DMS79 treated with DMSO at 0.1 percent for 48 hours (cell line): Measurements from ENCODE around the gene MAP7D3.

Experiments
- DNase-seq: peaks from one replicate; lab custom pipeline; 2025; lab: John Stamatoyannopoulos, UW

The MAP7D3 gene

DNA sequence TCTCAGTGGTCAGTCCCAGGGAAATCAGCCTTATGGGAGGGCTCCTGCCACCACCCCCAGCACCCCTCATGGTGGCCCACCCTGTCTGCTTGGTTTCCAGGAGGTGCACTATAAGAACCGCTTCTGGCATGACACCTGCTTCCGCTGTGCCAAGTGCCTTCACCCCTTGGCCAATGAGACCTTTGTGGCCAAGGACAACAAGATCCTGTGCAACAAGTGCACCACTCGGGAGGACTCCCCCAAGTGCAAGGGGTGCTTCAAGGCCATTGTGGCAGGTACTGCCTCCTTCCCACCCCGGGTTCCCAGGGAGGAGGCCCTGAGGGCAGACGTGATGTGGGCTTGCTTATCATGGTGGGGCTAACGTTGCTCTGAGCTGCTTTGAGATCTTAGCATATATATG, 44.3 kb downstream of the MAP7D3 start:
- DNase-seq, result no peak

DNA sequence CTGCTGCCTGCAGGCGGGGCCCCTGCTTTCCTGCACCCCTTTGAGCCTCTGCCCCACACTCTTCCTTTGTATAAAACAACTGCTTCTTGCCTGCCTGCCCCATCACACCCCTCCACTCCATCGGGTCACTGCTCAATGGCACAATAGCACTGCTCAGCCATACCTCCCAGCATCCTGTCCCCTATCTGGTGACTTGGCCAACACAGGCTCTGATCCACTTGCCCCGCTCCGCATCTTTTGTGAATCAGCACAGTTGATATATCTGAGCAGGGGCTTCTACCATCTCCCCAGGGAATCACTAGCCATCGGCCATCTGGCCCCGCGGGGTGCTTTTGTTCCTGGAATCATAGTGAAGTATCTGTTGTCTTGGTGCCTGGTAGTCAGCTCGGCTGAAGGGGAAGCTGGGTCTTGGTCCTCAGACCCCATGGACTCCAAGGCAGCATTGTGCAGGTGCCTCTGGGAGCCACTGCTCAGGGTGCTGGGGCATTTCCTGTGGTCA, 45.3 kb downstream of the MAP7D3 start:
- DNase-seq, result no peak

DNA sequence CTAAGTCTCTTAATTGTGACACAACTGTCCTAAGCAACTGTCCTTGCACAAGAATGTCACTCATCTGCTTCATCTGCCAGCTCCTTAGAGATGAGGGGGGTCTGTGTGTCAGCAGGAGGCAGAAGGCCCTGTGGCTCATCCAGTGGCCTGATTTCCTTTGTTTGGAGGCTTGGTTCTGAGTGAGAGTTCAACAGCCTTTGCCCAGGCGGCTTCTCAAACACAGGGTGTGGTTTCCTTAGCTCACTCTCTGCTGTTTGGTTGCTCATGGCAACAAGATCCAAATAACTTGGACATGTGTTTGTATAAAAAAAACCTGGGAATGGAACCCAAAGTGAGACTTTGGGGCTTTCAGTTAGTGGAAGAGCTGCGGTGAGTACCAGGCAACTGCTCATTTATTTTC, 46.6 kb downstream of the MAP7D3 start:
- no peak for DNase-seq

DNA sequence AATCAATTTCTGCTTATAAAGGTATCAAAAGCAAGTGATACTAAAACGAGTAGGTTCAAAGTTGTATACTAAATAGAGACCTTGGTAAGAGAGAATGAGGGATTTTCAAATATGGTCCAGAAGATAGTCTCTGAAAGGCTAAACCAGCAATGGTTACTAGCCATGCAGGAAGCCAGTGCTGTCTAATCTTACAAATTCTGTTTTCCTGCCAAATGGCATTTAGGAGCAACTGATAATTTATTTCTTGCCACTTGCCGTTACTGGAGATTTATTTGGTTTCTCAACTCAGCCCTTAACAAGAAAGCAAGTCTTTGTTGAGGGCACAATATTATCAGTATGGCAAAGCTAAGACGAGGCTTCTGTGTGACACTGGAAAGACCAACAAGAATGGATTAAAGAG, 47.2 kb downstream of the MAP7D3 start:
- no peak for DNase-seq

DNA sequence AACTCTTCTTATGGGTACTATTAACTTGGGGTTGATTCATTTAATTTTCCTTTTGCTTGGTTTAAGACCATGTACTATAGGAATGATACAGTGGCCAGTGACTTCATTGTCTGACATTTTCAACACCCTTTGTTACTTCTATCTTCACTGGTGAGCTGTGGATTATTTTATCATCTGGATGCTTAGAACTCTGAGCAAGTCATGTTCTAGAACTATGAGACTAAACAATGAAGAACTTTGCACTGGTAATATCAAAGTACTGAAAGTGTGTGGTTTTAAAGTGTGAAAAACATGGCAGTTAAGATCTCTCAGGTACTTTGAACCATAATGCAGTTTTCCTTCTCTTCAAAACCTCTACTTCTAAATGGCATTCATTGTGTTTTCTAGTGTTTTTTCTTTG, 47.8 kb downstream of the MAP7D3 start:
- no peak for DNase-seq

DNA sequence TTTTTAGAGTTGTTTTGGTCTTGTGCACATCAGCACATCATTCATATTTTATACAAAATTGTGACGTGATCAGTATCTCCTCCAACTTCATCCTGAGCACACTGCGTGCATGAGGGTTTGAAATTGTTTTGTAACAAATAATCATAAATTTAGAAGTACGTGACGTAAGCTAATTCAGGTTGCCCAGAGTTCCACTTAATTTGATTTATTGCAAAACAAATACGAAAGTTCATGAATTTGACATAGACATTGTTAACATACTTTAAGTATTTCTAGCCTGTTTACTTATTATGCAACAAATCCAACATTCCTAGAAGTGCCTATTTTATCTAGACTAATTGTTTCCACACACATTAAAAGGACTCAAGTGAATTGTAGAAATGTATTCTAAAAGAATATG, 48.3 kb downstream of the MAP7D3 start:
- no peak for DNase-seq

DNA sequence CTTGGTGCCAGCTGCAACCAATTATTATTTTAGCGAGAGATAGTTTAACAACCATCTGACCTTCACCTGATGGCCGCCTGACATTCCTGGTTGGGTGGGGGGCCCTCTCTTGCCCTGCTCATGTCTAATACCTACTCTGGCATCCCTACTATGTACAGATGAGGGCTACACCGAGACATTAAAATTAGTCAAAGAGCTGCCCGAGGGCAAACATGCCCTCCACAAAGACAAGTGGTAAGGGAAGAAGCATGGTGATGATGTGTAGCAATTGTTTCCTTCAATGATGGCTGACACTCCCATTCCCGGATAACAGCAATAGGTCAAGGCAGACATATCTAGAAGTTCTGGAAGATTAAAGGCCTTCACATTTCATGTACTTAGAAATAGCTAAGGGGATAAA, 49.6 kb downstream of the MAP7D3 start:
- DNase-seq, result no peak

DNA sequence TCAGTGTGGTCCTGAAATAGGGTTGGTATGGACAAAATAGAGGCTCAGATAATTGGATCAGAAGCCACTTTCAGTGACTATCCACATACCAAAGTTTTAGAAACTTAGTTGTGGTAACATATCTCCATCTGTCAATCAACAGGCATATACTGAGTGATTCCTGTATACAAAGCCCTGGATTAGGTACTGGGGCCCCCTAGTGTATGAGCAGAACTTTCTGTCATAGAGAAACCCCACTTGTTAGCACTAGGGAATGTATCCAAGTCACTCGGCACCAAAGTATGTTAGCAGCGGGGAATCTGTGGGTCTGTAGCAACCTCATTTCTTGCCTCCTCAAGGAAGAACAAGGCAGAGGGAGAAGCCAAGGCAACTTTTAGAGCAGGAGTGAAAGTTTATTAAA, 50.7 kb downstream of the MAP7D3 start:
- DNase-seq, result no peak

DNA sequence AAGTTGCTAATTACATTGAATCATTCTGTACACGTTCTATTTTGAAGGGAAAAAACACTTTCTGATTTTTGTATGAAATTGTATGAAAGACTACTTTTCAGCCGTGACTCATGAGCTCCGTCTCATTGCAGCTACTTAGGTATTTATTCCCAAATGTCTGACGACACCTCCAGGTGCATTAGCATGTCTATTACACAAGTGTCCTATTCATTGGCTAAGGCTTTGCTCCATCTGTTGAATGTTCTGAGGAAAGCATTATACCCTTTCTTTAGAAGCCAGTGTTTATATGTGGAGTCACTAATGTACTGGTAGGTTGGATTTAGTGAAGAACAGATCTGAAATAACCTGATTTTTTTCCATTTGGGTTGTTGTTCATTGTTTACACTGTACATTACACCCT, 51.8 kb downstream of the MAP7D3 start:
- no peak for DNase-seq

DNA sequence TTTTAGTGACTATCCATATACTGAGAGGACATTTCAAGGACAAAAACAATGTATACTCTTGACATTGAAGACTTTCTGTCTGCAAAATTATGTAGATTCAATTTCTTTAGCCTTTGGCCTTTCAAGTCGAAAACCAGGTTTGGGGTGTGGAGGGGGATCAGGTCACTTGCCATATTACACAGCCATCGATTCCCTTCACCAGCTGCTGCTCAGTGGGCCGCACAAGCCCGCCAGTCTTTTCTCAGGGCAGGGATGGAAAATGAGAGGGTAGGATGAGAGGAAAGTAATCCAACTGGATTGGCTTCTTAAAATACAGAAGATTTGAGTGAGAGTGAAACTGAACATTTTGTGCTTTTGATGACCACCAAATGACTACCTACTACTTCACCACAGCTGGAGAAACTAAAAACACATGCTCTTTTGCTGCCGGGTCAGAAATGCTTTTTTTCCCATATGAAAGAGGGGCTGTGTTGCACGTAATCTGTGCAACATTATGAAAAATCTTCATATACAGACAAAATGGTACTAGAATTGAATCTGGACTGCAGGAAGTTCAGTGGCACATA, 52.4 kb downstream of the MAP7D3 start:
- no peak for DNase-seq

DNA sequence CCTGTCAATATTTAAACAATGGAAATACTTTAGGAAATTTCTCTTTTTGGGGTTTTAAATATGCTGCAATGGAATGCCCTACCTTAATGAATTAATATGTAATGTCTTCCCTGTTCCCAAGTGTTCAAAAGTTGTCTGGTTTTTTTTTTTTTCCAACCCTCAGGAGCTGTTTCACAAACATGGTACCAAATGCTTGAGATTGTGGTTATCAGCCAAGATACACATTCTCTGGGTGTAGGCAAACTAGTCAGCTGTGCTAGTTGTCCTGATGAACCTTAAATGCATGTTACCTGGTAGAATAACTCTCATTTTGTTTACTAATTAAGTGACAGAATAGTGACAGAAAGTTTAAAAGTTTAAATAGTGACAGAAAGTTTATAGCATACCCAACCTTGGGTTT, 53.2 kb downstream of the MAP7D3 start:
- DNase-seq, result no peak

DNA sequence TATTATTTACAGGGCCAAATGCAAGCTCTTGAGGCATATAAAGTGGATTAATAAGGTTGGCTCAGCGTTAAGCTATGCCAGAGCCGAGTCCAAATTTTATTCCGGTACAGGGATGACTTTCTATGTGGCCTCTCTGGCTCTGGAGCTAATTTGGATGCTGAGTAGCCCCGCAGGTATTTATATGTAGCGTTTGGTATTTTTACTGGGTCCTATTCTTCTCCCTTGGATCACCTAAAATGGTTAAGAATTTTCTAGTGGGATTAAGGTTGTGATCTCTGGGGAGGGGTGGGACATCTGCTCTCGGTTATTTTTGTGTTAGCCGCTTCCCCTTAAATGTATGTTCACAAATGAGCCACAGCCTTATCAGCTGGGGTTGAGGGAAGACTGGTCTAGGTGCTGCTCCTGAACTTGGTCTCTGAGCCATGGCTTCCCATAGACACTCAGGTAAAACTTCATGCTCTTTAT, 54.5 kb downstream of the MAP7D3 start:
- no peak for DNase-seq

DNA sequence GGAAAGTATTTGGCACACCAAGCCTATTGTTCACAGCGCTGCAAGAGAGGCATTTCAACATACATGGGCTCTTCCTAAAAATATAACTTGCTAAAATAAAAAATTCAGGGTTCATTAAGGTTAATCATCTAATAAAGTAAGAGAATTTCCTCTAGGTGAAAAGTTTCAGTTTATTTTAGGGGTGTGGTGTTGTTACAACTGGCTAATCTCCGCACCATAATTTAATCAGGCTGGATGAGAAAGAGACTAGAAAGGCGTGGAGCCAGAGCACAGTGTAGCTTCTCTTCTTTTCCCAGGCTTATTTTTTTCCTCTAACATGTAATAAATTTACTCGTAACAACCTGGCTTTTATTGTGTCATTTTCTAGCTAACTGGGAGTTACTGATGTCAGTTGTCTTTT, 56.0 kb downstream of the MAP7D3 start:
- DNase-seq, result no peak

DNA sequence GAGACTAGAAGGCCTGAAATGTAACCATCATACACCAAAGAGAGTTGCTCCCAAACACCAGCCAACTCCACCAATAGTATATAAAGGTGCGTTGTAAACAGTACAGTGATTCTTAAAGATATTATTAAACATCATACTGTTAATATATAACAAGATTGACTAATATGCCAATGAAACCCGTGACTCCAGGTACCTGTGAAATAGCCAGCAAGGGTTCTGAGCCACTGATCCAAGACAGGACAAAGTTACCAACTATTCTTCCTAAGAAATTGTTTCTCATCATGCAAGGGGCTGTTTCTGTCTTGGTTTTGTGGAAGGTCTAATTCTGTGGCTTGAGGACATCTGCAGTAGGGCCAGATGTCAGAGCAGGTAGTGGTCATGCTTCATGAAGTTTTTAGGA, 56.7 kb downstream of the MAP7D3 start:
- DNase-seq, result no peak

DNA sequence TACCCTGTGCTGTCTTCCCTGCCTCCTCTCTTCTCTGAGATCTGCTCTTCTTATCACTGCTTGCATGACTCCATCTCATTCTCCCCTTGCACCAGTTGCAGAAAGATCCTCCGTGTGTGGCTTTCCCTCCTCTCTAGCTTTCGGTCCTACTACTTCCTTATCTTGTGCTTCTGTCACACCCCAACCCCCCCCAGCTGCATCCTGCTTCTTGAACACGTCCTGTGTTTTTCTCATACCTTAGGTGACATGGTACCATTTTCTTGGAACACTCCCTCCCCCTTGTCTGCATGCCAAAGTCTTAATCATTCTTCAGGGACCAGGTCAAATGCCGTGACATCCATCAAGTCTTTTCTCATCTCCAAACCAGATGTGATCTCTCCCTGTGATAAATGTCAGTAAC, 57.4 kb downstream of the MAP7D3 start:
- DNase-seq, result no peak

DNA sequence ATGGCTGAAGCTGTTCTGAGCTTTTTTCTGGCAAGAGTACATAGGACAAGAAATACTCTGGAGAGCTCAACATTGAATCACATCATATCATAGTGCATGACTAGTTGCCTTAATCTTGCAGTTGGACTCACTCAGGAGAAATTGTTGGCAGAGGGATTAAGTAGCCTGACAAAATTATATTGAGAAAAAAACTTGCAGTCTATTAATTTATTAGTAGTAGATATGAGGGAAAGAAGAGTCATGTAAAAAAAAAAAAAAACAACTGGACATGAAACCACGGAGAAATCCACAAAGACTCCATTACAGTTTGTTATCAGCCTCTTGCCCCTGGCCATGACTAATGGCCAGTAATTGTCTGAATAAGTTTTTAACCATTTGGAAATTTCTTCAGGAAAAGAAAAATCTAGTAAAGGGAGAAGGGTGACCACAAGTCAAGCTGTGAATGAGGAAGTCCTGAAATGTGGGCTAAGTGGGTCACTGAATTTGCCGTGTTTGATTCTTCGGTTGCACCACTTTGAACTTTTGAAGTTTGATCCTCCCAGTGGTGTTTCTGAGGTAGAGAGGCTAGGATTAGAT, 58.3 kb downstream of the MAP7D3 start:
- DNase-seq, result no peak

DNA sequence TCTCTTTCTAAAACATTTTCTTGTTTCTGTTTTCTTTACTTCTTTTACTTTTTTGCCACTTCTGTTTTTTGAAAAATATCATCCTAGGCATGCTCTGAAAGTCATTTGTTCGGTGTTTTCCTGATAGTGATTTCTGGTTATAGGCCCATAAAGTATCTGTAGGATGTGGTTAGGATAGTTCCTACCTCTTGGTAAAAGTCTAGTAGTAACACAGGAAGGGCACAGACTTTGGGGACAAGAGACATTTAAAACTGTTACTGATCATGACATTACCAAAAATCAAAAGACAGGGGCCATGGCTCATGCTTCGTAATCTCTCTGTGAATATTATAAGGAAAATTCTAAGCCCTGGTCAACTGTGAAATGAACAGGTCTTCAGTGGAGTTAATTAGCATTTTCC, 59.1 kb downstream of the MAP7D3 start:
- no peak for DNase-seq

DNA sequence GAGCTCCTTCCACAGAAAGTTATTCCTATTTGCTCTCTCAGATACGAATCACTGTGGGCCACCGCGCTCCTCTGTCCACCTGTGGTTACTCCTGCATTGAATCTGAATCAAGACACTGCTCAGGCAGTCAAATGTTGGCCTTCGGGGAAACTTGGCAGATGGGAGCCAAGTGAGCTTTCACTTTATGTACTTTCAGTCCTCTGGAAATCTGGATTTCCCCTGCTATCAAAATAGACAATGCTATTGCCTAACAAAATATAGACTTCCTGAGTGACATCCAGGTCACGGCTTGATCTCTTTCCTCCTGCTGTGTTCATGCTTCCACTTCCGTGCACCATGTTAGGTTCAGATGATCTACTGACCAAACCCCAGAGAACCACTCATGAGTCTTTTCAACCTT, 60.0 kb downstream of the MAP7D3 start:
- DNase-seq, result no peak

DNA sequence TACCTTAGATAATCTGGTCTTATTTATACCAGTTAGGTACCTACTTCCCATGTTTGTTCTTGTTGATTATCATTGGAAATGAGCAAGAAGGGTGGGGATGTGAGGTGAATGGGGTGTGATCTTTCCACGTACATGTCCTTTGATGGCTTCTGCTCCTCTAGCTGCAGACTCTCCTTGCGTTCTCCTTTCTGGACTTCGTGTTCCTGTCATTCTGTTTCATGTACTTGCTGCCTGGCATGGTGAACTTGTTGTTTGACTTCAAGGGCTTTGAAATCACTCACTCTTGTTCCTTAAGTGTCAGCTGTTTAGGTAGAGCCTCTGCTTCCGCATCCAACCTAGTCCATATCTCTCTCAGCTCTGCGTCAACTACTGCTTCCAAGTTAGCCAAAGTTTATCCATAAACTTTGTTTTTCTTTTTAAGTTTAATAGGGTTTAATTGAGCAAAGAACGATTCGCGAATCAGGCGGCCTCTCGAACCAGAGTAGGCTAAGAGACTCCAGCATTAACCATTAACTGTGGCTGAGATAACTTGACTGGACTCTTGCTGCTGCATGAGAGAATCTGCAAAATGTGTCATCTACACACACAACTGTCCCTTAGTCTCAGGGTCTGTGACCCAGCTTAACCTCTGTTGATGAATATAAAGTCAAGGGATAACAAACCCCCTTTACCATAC, 61.0 kb downstream of the MAP7D3 start:
- DNase-seq, result no peak

DNA sequence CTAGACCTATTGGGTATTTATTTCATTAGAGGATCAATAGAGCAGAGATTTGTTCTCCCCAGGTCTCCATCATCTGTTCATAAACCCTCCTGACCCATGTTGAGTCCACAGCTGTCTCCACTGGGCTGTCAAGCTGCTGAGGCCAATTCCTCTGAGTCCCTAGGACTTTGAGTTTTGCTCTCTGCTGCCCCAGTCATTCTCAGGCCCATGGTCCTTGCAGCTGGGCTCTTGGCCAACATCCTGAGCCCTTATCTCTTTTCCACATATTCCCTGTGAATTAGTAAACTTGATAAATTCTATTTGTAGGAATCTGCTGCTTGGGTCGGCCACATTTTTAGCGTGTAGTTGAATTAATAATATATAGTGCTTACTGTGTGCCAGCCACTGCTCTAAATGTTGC, 62.0 kb downstream of the MAP7D3 start:
- DNase-seq, result no peak

DNA sequence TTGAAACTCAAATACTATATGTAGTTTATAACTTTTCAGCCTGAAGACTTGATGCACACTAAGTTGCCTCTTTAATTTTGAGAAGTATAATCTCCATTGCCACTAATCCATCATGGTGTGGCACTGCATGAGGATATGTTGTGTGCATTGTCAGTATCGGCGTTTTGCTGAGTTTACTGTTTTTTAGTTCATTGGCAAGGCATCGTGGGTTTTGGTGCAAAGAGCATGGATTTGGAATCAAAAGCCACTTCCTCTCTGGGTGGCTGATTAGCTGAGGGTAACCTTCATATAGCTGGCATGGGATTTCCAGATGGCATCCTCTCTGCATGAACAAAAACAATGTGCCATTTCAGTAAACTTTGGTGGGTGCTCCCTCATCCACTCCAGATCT, 65.2 kb downstream of the MAP7D3 start:
- no peak for DNase-seq

DNA sequence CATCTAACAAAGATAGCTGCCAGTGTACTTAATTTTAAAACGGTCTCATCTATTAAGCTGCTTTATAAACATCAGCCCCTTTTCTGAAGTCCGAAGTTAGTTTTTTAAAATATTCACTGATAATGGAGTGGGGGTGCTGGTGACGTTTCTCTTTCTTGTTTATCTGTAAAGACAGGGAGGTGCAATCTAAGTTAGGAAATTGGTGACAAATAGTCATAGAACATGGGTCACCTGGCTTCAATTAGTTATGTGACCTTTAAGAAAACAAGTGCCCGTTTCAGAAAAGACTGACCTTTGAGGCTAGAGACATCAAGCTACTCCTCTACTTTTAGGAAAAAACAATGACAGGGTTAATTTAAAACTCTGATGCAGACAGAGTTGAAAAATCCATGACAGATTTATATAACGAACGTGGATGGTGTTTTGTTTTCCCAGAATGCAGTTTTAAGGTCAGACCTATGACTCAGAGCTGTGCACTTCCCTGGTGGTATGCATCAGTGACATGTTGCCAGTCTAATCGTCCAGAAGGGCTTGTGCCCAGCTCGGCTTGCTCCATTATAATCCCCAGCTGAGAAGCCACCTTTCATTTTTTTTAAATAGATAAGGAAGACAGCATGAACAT, 65.7 kb downstream of the MAP7D3 start:
- no peak for DNase-seq

DNA sequence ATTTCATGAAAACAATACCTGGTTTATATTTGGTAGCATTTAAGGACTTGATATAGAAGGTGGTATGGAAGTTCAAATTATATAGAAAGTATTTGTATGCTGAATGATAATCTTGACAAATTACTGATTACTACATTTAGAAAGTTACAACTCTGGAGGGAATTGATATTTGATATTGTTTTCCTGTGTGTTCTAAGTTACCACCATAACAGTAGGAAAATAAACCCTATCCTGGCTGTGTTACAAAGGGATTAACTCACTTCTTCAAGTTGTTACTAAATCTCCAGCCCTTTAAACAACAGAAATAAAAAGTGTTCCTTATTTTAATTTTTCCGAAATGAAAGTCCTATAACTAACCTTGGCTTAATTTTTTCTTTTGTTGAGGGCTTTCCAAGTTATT, 67.3 kb downstream of the MAP7D3 start:
- DNase-seq, result no peak
